ENCODE measurements around the gene MED26.

DNA sequence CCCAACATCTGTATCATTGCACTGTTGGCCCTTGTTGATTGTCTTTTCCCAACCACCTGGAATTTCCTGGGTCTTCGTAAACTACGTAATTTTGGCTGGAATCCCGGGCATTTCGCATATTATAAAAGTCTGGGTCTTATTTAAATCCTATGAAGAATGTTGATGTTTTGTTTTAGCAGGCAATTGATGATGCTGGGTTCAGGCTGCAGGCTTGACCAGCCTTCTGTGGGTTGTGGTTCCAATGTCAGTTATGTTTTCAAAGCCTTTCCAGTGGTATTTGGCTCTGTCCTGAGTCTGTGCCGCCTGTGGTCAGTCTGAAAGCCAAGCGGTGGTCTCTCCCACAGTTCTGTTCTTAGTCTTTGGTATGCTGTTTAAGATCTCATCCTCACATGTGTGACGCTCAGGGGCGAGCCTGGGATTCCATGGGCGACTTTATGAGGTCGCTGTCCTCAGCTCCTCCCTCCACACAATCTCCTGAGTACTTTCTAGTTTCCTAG, 68.2 kb downstream of the MED26 start:
- TF ChIP-seq, protein P1, sequence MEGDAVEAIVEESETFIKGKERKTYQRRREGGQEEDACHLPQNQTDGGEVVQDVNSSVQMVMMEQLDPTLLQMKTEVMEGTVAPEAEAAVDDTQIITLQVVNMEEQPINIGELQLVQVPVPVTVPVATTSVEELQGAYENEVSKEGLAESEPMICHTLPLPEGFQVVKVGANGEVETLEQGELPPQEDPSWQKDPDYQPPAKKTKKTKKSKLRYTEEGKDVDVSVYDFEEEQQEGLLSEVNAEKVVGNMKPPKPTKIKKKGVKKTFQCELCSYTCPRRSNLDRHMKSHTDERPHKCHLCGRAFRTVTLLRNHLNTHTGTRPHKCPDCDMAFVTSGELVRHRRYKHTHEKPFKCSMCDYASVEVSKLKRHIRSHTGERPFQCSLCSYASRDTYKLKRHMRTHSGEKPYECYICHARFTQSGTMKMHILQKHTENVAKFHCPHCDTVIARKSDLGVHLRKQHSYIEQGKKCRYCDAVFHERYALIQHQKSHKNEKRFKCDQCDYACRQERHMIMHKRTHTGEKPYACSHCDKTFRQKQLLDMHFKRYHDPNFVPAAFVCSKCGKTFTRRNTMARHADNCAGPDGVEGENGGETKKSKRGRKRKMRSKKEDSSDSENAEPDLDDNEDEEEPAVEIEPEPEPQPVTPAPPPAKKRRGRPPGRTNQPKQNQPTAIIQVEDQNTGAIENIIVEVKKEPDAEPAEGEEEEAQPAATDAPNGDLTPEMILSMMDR (IDR thresholded peaks at IDR 0.05; ENCODE audit: borderline replicate concordance, extremely low read depth, low read length, poor library complexity, severe bottlenecking): no peak
- no peak for TF ChIP-seq EZH2 (IDR thresholded peaks at IDR 0.05; ENCODE audit: borderline replicate concordance, low read depth, low read length, severe bottlenecking)
